Occipital lobe (tissue), 2 donors: ENCODE measurements around the gene AZU1. TPM values are rescaled to one million over a fixed set of nuclear protein-coding genes. Genes with fewer than 3 reads are reported as not detected.

ENCODE experiments used
- DNase-seq: peaks from one replicate; lab custom pipeline; 2025; lab: John Stamatoyannopoulos, UW
- total RNA-seq: library from RNA; depleted of rRNA; stranded (reverse); fragments of >200 nt; gene quantifications from one replicate; pipeline ENCODE4 v1.2.3, GENCODE V29; 2014

Gene AZU1
- total RNA-seq, 1 donor from 2014 or later: 0.31 TPM

GRCh38 chr19:854549-854948 is 26.9 kb downstream of the AZU1 start:
- no peak for DNase-seq

DNA sequence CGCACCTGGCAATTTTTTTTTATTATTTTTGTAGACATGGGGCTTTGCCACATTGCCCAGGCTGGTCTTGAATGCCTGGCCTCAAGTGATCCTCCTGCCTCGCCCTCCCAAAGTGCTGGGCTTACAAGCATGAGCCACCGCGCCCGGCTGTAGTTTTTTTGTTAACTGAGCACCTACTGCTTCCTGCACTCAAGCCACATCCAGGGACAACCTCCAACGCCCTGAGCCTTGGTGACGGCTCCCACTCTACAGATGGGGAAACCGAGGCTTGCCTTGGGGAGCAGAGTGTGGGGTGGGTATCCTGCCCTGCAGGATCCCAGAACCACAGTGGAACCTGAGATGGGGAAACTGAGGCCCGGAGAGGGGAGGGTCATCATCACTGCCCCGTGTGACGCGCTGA is 27.5 kb downstream of the AZU1 start:
- DNase-seq: no peak

- DNase-seq: no peak
These were observed 28.0 kb downstream of the AZU1 start for GRCh38 chr19:855566-856120.

GRCh38 chr19:858284-858683 is 30.6 kb downstream of the AZU1 start:
- no peak for DNase-seq

DNA sequence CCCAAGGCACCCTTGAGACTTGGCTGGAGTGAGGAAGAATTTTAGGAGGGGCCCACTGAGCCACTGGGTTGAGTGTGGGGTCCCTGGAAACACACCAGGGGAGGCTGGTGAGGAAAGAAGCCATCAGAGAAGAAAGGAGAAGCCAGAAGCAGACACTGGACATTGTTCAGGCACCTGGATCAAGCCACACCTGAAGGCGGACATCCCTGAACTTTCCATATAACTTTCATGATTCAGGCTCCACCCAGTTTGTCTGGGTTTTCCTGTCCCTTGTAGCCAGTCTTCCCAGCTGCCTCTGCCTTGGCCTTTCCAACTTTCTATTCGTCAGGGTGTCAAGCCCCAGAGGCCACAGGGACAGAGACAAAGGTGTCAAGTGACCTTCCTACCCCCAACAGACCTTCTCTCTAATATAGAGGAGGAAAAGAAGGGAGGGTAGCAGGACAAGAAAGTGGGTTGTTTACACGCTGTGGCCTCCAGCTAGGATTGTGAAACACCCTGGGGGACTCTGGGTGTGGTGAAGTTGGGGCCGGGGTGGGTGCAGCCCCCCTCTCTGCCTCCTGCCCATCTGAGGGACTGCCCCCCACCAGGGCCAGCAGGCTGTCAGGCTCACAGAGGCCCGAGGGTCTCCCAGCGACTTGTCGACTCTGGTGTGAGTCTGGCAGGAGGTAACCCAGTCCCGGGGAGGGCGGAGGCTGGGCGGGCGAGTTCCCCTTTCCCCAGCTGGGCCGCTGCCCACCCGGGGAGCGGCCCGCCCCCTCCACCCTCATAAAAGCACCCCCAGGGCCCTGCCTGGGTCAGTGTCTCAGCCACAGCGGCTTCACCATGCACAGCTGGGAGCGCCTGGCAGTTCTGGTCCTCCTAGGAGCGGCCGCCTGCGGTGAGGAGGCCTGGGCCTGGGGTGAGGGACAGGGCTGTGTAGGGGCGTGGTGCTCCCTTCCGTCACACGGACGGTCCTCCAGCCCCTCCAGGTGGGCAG is 31.5 kb downstream of the AZU1 start, which contains the start of gene CFD:
CFD (plus strand) TSS at position 797 of the 976 bp plus-strand sequence; CDS start at position 823, 26 bp downstream.
- no peak for DNase-seq

- DNase-seq: no peak
These were observed 33.6 kb downstream of the AZU1 start for GRCh38 chr19:861141-861755.

DNA sequence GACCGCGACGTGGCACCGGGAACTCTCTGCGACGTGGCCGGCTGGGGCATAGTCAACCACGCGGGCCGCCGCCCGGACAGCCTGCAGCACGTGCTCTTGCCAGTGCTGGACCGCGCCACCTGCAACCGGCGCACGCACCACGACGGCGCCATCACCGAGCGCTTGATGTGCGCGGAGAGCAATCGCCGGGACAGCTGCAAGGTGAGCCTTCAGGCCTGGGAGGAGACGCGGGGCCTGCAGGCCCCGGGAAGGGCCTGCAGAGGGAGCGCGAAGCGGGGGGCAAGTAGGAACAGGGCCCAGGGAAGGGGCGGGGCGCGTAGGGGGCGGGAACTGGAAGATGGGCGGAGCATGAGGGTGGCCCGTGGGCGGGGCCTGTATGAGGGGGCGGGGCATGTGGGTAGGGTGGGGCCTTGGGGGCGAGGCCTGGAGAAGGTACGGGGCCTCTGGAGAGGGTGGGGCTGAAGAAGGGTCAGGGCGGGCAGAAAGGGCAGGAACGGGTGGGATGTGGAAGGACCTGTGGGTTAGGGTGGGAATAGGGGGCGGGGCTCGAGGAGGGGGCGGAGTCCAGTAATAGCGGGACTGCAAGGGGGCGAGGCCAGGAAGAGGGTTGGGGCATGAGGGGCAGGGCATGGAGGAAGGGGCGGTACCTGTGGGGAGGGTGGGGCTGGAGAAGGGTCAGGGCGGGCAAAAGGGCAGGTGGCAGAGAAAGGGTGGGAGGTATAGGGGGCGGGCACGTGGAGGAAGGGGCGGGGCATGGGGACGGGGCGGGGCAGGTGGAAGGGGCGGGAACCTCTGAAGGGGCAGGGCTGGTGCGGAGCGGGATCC is 34.3 kb downstream of the AZU1 start:
- DNase-seq: no peak

- DNase-seq: no peak
These were observed 35.1 kb downstream of the AZU1 start for GRCh38 chr19:862581-863314.

- DNase-seq: no peak
These were observed 35.6 kb downstream of the AZU1 start for GRCh38 chr19:863315-863620.

- DNase-seq: no peak
These were observed 39.2 kb downstream of the AZU1 start for GRCh38 chr19:866769-867300.

DNA sequence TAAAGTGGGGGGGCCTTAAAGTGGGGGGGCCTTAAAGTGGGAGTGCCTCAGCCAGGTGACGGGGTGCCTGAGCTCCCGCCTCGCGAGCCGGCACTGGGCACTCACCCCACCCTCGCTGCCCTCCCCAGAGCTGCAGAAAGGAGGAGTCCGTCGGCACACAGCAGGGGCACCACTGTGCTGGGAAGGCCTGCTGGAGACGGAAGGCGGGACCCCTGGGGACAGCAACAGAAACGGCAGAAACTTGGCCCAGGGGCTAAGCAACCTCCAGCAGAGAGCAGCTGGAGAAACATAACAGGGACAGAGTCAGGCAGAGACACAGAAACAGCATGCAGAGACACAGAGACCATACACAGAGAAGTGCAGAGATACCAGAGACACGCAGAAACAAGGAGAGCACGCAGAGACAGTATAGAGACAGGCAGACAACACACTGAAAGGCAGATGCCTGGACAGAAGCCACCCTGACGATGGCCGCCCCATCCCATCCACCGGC is 39.7 kb downstream of the AZU1 start:
- no peak for DNase-seq

- DNase-seq: no peak
These were observed 40.3 kb downstream of the AZU1 start for GRCh38 chr19:867855-868457.

- DNase-seq: no peak
These were observed 41.0 kb downstream of the AZU1 start for GRCh38 chr19:868458-869244.

DNA sequence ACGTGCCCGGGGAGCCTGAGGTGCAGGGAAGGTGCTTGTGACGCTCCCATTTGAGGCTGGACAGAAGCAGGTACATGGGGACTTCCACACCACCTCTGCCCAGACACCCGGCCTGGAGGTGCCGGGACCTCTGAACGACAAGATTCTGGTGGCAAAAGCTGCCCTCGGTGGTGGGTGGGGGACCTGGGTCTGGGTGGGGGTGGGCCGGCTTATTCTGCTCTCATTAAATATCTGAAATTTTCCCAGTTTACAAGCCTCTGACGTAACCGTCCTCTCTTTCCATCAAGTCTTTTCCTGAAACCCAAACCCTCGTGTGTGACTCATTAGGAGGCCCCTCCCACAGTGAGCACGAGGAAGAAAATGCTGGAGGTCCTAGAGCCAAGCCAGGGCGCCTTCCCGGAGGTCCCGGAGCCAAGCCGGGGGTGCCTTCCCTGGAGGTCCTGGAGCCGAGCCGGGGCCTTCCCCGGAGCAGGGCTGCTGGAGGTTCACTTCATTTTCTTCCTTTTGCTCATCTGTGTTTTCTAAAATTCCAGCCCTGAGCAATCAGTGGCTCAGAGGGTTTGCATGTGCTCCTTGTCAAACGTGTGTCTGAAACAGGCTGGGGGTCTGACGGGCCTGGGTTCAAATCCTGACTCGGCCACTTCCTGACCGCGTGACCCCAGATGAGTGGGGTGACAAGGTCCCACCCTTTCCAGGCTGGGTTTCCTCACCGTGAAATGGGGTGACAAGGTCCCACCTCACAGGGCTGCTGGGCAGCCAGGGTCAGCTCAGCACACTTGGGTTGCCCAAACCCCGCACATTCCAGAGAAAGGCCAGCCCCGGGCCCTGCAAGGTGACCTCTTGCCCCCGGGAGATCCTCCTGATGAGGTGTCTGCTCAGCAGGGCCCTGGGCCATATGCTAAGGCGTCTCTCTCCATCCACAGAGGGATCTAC is 41.9 kb downstream of the AZU1 start:
- DNase-seq: no peak

DNA sequence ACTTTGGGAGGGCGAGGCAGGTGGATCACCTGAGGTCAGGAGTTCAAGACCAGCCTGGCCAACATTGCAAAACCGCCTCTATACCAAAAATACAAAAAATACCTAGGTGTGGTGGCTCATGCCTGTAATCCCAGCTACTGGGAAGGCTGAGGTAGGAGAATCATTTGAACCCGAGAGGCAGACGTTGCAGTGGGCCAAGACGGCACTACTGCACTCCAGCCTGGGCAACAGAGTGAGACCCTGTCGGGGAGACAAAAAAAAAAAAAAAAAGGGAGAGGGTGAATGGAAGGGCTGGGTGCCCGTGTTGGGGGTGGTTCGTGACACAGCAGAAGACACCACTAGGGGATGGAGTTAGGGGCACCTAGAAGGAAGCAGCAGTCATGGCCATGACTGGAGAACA is 42.7 kb downstream of the AZU1 start:
- no peak for DNase-seq

- no peak for DNase-seq
These were observed 43.3 kb downstream of the AZU1 start for GRCh38 chr19:870963-871401.

DNA sequence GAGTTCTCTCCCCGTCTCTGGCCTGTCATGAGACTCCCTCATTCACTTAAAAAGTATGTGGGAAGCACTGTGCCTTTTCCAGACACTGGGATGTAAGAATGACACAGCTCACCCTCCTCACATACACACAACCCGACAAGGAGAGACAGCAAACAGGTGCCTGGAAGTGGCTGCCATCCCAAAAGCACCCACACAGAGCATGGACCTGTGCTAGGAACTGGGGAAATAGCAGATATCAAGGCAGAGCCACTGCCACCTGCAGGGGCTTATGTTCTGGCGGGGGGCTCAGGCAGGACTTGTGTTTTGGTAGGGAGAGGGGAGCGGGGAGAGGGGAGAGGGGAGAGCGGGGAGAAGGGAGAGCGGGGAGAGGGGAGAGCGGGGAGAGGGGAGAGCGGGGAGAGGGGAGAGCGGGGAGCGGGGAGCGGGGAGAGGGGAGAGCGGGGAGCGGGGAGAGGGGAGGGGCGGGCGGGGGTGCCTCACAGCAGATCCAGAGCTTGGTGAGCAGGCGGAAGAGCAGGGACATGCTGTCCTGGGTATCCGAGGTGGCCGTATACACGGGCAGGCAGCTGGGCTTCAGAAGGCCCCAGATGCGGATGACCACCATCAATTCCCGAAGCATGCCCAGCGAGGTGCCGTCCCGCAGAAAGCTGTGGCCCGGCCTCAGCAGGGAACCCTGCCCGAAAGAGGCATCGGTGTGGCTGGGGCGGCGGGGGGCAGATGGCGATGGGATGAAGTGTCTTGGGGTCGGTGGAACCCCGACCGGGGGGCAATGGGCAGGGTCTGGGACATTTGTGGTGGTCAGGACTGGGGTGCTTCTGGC is 44.0 kb downstream of the AZU1 start:
- no peak for DNase-seq
